ENCODE data around the gene MBOAT1.
"Not testable (repeated sequence)": the region's sequence is repeated elsewhere in the genome, so short reads cannot be mapped to it uniquely, and the experiment has no call there.

The MBOAT1 gene

DNA sequence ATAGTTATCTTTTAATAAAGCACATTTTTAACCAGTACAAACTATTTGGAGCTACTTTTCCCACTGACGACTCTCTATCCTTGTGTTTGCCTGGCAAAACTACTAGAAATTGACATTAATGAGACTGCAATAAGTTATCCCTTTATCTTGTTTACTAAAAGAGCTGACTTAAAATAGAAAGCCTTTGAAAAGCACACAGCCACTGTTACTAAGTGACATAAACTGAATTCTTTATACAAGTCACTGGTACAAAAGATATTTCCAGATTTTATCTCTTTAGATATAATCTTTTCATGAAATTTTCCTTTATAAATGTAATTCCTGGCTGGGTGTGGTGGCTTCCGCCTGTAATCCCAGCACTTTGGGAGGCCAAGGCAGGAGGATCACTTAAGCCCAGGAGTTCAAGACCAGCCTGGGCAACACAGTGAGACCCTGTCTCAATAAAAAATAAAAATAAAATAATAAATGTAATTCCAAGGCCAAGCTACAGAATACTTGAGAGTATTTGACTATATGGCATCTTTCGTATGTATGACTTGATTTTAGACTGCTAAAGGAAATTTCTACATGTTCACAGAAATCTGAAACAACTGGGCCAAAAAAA lies 9.5 kb downstream of the MBOAT1 start:
- no peak for DNase-seq (ENCODE audit: low spot score)

DNA sequence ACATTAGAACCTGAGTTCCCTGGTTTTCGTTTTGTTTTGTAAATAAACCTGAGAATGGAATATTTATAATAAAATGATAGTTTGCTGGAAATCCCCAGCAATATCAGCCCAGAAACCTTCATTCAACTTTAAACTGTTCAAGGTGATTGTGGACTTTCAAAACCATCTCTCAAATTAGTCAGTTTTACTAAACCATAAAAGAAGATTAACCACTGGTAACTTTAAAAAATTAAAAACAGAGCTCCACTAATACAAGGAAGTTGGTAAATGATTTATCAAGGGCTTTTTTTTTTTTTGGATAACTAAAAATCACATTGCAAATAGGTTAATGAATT lies 10.0 kb downstream of the MBOAT1 start:
- no peak for DNase-seq (ENCODE audit: low spot score)

DNA sequence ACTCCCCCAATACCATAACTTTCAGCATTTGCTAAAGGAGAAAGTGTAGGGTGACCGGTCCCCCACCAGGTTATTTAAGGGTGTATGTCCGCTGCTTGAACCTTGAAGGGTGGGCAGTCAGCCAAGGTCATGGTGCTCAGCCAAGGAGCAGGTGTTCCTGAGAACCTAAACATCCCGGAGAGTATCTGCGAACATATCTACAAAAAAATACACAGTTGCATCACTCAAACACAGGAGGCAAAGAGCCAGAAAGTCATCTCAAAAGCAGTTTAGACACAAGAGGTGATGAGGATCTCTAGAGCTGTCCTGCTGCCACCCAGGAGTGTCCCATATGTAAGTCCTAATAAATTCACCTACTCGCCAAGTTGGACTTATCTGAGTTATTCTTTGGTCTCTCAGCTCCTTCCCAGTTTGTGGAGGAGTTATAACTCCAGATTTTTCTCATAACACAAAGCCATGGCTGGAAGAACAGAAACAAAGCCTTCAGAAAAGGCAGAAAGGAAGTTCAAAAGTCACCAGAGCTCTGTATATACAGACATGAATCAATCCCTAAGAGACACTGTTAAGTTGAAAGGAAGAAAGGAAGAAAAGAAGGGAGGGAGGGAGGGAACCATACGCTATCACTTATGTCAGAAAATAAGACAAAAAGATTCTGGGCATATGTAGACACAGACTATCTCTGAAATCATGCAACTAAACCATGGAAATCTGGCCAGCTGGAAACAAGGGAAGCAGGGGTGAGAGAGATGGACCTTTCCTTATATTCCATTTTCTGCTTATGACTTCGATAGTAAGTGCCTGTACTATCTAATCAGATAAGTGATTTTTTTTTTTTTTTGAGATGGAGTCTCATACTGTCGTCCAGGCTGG lies 11.3 kb downstream of the MBOAT1 start:
- no peak for DNase-seq (ENCODE audit: low spot score)

DNA sequence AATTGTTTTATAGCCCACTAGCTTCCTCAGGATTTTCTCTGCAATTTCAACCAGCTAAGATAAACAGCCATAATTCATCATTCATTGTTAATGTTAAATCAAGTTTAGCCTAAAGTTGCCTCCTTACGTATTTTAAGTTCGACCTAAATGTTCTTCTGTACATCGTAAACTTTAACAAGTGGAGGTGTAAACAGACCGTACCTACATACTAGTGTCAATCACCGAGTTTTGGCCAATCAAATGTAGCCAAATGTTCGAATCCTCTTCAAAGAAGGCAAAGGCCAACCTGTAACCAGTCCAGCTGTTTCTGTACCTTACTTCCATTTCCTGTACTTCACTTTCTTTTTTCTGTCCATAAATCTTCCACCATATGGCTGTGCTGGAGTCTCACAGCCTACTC lies 13.5 kb downstream of the MBOAT1 start:
- no peak for DNase-seq (ENCODE audit: low spot score)

DNA sequence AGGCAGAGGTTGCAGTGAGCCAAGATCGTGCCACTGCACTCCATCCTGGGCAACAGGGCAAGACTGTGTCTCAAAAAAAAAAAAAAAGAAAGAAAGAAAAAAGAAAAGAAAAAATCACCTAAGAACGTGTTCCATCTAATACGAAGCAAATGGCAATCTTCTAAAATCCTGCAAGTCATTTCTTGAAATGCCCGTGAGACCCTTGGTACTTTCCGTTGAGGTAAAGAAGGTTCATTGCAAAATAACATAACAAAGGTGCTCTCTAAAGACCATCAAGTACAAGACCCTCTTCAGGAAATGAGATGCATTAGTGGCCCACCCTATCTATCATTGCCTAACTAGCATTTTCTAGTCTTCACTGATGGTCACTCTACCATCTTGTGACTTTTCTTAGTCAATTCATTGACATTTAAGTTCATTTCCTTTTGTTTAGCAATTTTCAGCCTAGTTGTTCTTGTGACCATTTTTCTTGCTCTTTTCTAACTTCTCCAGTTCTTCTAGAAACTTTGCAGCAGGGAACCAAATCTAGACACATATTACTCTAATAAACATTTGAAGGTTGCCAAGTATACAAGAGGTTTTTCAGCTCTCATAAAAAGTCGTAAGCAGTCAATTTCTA lies 14.0 kb downstream of the MBOAT1 start:
- DNase-seq (ENCODE audit: low spot score) = no peak

DNA sequence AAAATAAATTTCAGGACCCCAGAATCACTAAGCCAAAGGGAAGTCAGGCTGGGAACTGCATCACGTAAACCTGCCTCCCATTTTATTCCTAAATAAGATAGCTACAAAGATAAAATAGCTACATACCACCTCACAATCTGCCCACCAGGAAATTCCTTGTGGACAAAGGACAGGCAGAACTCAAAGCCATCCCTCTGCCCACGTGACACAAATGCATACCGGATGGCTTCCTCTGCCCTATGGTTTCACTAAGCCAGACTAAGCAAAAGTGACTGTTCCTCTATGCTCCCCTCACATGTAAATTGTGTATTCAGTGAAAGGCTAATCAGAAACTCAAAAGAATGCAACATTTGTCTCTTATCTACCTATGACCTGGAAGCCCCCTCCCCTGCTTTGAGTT lies 15.0 kb downstream of the MBOAT1 start:
- no peak for DNase-seq (ENCODE audit: low spot score)

DNA sequence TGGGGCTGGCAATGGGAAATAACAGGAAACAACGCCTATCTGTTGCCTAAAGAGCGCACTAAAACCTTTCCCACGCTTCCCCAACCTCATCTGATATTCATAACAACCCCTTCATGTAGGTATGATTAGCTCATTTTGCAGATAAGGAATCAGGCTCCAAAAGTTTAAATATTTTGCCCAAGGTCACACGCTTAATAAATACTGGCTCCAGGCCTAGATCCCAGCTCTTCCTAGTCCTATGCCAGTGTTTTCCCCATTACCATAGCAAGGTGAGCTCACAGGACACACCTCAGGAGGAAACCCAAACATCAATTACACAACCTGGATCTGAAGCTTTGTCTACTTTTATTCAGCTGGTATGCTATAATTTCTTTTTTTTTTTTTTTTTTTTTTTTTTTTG lies 19.6 kb downstream of the MBOAT1 start:
- DNase-seq (ENCODE audit: low spot score) = no peak

DNA sequence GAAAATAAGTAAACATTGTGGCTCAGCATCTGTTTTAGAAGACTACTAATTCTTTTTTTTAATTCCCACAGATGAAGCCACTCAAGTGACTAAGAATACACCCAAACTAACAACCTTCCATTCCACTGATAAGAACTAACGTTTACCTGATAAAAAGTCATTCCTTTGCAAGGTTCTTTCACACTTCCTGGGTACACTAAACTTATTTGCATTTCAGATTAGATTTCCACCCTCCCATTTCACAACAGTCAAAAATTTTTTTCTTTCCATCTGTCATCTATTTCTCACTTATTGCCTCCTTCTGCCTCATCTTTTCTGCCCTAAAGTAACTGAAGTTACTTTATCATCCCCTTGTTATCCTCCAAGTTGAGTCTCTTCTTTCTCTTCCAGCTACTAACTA lies 20.3 kb downstream of the MBOAT1 start:
- DNase-seq (ENCODE audit: low spot score) = no peak

DNA sequence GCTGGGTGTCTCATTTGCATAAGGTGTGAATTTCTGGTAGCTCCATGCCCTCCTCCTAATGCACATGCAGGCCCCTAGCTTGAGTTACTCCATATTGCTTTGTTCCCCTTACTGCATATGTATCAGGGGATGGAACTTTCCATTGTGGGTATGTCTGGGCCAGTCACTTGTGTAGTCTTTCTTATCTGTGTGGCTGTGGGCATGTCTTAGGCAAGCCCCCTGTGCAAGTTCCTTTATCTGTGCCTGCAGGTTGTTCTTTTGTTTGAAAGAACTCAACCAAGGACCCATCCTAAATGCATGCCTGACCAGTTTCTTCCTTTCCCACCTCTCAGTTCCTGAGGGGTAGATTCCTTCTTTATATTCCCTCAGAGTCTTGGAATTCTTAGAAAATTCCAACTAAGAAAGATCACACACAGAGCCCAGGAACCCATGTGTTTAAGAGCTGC lies 23.6 kb downstream of the MBOAT1 start:
- DNase-seq (ENCODE audit: low spot score) = no peak

DNA sequence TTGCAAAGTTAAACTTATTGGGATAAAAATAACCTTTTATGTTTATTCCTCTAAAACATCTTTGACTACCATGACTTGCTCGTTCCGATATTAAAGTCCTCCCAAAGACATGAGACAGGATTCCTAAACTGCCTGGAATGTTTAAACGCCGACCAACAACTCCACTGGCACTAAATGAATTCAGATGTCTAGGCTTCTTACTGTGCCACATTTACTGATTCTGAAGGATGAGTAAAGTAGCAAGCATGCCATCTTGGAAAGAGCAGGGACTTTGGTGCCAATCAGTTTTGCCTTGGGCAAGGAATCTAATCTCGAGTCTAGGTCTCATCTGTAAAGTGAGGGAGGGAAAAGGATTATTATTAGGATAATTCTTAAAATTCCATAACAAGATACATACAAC lies 25.3 kb downstream of the MBOAT1 start:
- no peak for DNase-seq (ENCODE audit: low spot score)

DNA sequence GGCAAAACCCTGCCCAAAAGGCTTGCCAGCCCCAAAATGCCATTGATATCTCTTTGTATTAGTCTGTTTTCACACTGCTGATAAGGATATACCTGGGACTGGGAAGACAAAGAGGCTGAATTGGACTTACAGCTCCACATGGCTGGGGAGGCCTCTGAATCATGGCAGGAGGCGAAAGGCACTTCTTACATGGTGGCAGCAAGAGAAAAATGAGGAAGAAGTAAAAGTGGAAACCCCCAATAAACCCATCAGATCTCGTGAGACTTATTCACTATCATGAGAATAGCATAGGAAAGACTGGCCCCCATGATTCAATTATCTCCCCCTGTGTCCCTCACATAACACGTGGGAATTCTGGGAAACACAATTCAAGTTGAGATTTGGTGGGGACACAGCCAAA lies 28.6 kb downstream of the MBOAT1 start:
- no peak for DNase-seq (ENCODE audit: low spot score)

DNA sequence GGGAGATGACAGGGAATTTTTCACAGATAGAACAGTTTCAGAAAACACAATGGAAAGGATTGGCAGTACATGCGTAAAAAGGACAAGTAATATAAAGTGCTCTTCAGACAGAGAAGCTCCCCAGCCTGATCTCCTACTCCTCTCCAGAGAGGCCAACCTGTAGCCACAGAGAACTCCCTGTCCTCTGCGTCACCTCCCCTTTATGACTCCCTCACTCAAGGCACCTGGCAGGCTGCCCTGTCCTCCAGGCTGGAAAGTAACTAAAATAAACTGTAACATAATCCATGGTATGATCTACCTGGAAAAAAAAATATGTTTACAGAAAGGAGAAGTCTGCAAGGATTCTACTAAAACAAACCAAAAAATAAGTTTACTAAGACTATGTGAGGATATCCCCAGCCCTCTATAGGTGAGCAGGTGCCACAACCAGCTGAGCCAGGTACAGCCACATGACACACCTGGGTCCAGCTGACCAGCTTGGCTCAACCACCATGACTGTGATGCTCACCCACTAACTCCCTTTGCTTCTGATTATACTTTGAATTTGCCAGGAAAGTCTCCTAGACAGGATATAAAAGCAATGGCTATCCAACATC lies 29.2 kb downstream of the MBOAT1 start:
- DNase-seq (ENCODE audit: low spot score) = no peak

DNA sequence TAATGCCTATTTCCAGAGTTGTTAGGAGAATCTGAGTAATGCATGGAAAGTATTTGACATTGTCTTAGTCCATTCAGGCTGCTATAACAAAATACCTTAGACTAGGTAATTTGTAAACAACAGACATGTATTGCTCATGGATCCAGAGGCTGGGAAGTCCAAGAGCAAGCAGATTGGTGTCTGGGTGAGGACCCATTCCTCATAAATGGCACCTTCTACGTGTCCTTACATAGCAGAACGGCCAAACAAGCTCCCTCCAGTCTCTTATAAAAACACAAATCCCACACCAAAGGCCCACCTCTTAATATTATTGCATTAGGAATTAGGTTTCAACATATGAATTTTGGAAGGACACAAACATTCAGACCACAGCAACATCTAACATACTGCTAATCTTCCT lies 30.2 kb downstream of the MBOAT1 start:
- no peak for DNase-seq (ENCODE audit: low spot score)

DNA sequence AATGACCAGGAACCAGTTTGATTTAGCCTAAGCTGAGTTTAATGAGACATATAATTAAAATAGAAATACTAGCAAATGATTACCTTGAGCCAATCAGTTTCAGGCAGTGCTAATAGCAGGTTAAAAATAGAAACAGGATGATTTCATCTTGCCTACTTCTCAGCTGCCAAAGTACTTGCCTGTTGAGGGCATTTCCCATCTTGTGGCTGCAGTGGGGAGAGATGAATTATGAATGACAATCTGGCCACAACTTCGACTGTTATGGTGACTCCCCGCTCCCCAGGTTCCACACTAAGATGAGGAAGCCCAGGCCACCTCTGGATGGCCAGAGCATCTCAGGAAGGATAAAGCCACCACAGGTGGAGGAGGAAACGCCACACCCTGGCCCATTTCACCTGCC lies 31.3 kb downstream of the MBOAT1 start:
- no peak for DNase-seq (ENCODE audit: low spot score)

DNA sequence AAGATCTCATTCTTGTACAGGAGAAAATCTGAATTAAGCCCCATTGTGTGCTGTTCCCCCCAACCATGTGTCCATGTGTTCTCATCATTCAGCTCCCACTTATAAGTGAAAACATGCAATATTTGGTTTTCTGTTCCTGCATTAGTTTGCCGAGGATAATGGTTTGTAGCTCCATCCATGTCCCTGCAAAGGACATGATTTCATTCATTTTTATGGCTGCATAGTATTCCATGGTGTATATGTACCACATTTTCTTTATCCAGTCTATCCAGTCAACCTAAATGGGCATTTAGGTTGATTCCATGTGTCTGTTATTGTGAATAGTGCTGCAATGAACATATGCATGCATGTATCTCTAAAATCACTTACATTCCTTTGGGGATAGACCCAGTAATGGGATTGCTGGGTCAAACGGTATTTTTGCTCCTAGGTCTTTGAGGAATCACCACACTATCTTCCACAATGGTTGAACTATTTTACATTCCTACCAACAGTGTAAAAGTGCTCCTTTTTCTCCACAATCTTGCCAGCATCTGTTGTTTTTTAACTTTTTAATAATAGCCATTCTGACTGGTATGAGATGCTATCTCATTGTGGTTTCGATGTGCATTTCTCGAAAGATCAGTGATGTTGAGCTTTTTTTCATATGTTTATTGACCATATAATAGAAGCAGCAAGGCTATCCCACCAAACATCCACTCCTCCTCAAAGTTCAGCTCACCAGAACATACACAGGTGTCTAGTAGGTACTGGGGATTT lies 32.8 kb downstream of the MBOAT1 start:
- not testable (repeated sequence) for DNase-seq (ENCODE audit: low spot score)

DNA sequence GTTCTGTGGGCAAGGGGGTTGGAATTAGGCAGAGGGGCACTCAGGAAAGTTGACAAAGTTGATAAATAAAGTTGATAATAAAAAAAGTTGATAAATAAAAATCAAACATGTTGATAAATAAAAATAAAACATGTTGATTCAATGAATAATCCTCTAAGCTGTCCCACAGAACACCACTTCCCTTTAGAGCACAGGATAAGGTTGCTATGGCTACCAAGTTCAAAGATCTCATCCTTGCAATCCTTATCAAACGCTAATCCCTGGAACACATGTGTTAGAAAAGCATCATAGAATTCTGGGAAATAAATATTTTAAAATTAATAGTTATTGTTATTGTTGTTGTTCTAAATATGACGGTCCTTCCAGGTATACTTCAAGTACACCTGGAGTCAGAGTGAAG lies 33.9 kb downstream of the MBOAT1 start:
- no peak for DNase-seq (ENCODE audit: low spot score)

DNA sequence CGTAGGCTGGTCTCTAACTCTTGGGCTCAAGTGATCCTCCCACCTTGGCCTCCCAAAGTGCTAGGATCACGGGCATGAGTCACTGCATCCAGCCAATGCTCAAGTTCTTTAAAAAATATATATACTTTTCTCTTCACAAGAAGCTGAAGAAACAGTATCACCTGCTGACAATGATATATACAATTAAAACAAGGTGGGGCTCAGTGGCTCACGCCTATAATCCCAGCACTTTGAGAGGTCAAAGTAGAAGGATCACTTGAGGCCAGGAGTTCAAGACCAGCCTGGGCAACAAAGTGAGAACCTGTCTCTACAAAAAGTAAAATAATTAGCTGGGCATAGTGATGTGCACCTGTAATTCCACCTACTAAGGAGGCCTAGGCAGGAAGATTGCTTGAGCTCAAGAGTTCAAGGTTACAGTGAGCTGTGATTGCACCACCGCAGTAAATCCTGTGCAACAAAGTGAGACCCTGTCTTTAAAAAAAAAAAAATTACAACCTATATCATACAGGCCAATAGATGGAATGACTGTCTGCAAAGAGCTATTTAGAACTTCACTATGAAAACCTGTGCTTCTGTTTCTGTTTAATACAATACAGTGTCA lies 36.4 kb downstream of the MBOAT1 start:
- DNase-seq (ENCODE audit: low spot score) = no peak

DNA sequence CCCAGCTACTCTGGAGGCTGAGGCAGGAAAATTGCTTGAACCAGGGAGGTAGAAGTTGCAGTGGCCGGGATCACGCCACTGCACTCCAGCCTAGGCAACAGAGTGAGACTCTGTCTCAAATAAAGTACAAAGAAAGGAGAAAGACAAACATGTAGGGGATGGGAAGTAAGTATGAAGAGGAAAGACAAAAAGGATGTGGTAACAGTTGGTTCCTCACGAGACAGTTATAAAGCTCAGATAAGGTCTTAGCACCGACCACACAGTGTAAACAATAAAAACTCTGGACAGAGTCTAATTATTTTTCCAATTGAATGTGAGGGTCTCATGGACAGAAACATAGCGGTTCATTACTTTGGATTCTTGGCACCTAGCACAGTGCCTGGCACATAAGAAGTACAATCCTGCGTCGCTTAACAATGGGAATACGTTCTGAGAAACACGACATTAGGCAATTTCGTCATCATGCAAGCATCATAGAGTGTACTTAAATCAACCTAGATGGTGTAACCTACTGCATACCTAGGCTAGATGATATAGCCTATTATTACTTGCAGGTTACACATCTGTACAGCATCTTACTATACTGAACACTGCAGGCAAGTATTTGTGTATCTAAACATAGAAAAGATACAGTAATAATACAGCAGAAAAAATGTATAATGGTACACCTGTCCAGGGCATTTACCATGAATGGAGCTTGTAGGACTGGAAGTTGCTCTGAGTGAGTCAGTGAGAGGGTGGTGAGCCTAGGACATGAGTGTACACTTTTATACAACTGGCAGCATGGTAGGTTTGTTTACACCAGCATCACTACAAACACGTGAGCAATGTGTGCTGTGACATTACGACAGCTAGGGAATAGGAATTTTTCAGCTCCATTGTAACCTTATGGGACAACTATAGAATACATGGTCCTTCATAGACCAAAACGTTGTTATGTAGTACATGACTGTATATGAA lies 38.2 kb downstream of the MBOAT1 start:
- no peak for DNase-seq (ENCODE audit: low spot score)

DNA sequence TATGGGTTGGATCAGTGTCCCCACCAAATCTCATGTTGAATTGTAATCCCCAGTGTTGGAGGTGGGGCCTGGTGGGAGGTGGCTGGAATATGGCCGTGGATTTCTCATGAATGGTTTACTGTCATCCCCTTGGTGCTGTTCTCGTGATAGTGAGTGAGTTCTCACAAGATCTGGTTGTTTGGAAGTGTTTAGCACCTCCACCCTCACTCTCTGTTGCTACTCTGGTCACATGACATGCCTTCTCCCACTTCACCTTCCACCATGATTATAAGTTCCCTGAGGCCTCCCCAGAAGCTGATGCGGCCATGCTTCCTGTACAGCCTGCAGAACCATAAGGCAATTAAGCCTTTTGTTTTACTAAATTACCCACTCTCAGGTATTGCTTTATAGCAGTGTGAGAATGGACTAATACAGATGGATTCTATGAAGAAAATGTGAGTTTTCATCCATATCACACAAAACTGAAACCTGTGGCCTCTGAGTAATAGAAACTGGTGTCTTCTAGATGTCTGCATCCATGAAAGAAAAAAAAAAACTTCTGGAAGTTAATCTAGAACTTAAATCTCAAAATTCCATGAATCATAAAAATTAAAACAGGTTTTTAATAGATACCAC lies 39.3 kb downstream of the MBOAT1 start:
- DNase-seq (ENCODE audit: low spot score) = no peak

DNA sequence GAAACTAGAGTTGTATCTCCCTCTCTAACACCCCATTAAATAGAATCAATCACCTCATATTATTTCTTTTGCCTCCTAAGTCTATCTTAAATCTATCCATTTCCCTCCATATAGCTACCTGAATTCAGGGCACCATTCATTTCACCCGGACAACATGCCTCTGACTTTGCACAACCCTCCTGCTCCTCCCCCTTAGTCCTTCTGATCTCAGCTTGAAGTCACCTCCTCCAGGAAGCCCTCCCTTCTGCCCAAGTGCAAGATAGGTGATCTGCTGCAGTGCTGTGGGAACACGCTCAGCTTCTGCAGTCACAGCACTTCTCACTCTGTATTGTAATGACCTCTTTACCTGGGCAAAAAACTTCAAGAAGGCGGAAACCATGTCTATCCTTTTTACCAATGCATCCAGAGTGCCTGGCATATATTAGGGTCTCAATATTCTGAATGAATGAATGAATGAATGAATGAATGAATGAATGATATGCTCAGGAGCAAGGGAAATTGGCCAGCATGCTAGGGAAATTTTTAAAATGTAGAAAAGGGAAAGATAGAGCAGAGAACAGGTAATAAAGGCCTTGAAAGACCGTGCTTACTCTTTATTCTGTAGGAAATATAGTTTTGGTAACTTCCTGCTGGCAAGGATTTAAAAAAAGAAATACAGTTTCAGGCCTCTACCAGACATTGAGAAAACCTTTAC lies 41.7 kb downstream of the MBOAT1 start:
- no peak for DNase-seq (ENCODE audit: low spot score)

All from germinal center (tissue), 1 donor.